Measurements from ENCODE around the gene PRSS37. TPM values are rescaled to one million over a fixed set of nuclear protein-coding genes. Genes with fewer than 3 reads are reported as not detected.

The PRSS37 gene
- total RNA-seq, 4 donors from 2014 or later: not detected

DNA sequence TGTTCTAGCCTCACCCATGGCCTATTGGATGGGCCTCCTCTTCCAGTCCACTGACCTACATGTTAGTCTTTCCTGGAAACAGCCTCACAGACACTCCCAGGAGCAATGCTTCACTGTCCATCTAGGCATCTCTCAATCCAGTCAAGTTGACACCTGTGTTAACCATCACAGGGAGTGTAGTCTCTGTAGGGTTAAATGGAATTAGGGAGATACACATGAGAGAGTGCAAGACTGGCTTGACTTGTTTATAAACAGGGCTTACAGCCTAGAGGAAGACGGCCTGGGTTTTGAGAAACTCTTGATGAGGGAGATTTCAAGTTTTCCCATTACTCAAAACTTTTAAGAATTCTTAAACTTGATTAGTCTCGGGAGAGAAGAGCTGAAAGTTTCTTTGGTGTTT, 18.9 kb upstream of the PRSS37 start:
- no peak for DNase-seq
- Histone ChIP-seq H3K4me1 (no peaks in the 10 kb centered on the region), H3K9me3 (peaks cover 0 to 10% (median 0%) of the 10 kb centered on the region in 4 donors), H3K27me3 (no peaks in the 10 kb centered on the region), H3K4me3 (no peak overlapping the region), H3K27ac (no peak overlapping the region), H3K36me3 (no peaks in the 10 kb centered on the region)
- TF ChIP-seq POLR2A (IDR thresholded peaks at IDR 0.05): no peak
- TF ChIP-seq, protein P1, sequence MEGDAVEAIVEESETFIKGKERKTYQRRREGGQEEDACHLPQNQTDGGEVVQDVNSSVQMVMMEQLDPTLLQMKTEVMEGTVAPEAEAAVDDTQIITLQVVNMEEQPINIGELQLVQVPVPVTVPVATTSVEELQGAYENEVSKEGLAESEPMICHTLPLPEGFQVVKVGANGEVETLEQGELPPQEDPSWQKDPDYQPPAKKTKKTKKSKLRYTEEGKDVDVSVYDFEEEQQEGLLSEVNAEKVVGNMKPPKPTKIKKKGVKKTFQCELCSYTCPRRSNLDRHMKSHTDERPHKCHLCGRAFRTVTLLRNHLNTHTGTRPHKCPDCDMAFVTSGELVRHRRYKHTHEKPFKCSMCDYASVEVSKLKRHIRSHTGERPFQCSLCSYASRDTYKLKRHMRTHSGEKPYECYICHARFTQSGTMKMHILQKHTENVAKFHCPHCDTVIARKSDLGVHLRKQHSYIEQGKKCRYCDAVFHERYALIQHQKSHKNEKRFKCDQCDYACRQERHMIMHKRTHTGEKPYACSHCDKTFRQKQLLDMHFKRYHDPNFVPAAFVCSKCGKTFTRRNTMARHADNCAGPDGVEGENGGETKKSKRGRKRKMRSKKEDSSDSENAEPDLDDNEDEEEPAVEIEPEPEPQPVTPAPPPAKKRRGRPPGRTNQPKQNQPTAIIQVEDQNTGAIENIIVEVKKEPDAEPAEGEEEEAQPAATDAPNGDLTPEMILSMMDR (IDR thresholded peaks at IDR 0.05): no peak

DNA sequence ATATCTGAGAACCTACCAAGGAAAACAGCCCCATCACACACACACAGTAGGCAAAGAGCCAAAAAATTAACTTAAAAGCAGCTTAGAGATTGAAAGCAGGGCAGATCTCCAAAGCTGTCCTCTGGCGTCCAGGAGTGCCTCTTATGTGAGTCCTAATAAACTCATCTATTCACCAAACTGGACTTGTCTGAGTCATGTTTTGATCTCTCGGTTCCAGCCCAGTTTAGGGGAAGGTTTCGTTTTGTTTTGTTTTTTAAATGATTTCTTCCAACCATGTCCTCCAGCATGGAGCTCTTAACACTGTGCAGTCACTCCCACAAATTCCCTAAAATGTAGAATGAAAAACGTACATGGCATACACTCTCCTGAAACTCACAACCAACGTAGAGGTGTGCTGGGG, 6.7 kb upstream of the PRSS37 start:
- no peak for DNase-seq
- Histone ChIP-seq H3K27me3 (no peaks in the 10 kb centered on the region), H3K4me3 (no peak overlapping the region), H3K4me1 (no peaks in the 10 kb centered on the region), H3K9me3 (peaks cover 0 to 6% (median 0%) of the 10 kb centered on the region in 4 donors), H3K36me3 (no peaks in the 10 kb centered on the region), H3K27ac (no peak overlapping the region)
- TF ChIP-seq, protein P1 (IDR thresholded peaks at IDR 0.05): no peak
- TF ChIP-seq POLR2A (IDR thresholded peaks at IDR 0.05): no peak

DNA sequence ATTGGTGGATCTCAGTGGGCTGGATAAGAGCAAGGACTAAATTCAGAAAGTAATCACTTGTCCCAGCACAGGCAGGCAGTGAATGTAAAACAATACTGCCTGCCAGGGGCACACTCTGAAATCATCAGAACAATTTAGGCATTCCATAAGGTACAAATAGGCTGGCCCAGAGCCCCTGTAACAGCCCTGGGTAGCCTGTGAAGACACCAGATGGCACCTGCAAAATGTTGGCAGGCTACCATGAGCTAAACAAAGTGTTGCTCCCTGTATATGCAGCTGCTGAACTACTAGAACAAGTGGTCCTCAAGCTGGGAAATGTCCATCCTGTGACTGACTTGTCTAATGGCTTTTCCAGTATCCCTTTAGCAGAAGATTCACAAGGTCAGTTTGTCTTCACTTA, 3.0 kb upstream of the PRSS37 start:
- no peaks in the 10 kb centered on the region for H3K27me3 ChIP-seq
- H3K9me3 ChIP-seq: no peaks in the 10 kb centered on the region
- H3K27ac ChIP-seq: no peak overlapping the region
- H3K4me3 ChIP-seq: no peak overlapping the region
- no peak for TF ChIP-seq POLR2A (IDR thresholded peaks at IDR 0.05)
- TF ChIP-seq, protein P1 (IDR thresholded peaks at IDR 0.05): no peak
- no peaks in the 10 kb centered on the region for H3K4me1 ChIP-seq
- no peaks in the 10 kb centered on the region for H3K36me3 ChIP-seq
- DNase-seq: no peak

DNA sequence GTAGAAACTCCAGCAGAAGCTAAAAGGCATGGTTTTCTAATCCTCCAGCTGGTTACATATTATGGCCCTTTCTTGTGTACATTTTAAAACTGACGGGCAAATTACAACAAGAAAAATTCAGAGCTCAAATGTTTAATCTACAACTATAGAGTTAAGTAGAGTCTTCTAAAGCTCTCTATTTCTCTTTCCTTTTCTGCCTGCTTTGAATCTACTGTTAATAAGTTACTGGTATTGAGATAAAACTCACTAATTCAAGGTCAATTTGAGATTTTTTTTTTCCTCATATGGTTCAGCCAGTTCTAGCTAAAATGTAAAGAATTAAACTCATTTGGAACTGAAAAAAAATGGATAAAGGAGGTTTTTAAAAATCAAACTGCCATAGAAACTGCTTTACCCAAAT, 1.6 kb upstream of the PRSS37 start:
- no peak overlapping the region for H3K4me3 ChIP-seq
- no peak overlapping the region for H3K27ac ChIP-seq
- no peaks in the 10 kb centered on the region for H3K27me3 ChIP-seq
- no peaks in the 10 kb centered on the region for H3K9me3 ChIP-seq
- H3K36me3 ChIP-seq: no peaks in the 10 kb centered on the region
- H3K4me1 ChIP-seq: no peaks in the 10 kb centered on the region
- TF ChIP-seq, protein P1 (IDR thresholded peaks at IDR 0.05): no peak
- TF ChIP-seq POLR2A (IDR thresholded peaks at IDR 0.05): no peak
- no peak for DNase-seq

DNA sequence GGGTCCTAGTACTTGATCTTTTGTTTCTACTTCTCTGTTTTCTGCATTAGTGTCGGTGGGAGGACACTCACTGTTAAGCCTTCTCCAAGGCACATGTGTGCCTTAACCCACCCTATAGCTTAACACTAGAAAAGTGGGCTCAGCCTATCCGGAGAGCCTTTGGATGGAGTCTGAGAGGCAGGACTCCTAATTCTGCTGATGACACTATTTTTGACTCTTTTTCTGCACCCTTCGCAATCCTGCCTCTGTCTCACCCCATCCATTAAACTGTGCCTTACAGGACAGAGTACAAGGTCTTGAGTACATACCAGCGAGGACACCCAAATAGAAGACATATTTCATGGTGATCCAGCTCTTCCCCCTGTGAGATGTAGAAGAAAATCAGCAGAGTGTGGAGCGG, 577 bp downstream of the PRSS37 start:
- Histone ChIP-seq H3K36me3 (no peaks in the 10 kb centered on the region), H3K9me3 (no peaks in the 10 kb centered on the region), H3K27ac (no peak overlapping the region), H3K4me1 (no peaks in the 10 kb centered on the region), H3K27me3 (no peaks in the 10 kb centered on the region), H3K4me3 (no peak overlapping the region)
- no peak for DNase-seq
- TF ChIP-seq, protein P1 (IDR thresholded peaks at IDR 0.05): no peak
- no peak for TF ChIP-seq POLR2A (IDR thresholded peaks at IDR 0.05)

DNA sequence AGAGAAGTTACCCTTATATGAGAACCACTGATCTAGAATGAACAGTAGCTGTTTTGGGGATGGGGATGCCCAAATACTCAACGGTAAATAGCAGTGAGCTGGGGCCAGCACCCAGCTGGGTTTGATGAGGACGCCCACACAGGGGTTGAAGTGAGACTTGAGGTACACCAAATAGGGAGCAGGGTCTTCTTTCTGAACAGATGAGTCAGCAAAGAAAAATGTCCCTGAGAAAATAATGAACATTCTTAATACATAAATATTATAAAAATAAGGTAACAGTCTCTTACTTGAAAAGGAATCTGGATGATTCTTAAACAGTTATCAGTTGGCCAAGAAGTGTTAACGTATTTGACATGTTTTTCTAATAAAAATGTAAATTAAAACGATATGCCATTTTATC, 2.0 kb downstream of the PRSS37 start:
- TF ChIP-seq, protein P1 (IDR thresholded peaks at IDR 0.05): no peak
- TF ChIP-seq POLR2A (IDR thresholded peaks at IDR 0.05): no peak
- H3K9me3 ChIP-seq: no peaks in the 10 kb centered on the region
- no peak overlapping the region for H3K27ac ChIP-seq
- H3K36me3 ChIP-seq: no peaks in the 10 kb centered on the region
- no peak for DNase-seq
- H3K4me1 ChIP-seq: no peaks in the 10 kb centered on the region
- H3K4me3 ChIP-seq: no peak overlapping the region
- H3K27me3 ChIP-seq: no peaks in the 10 kb centered on the region
